ENCODE data around the gene PTX4. TPM values are rescaled to one million over a fixed set of nuclear protein-coding genes. Genes with fewer than 3 reads are reported as not detected.
A peak's percentile ranks its signal among the peaks of the same experiment; 100 is the strongest.

Gene PTX4
- polyA plus RNA-seq, 3 donors = 0.19 TPM; not detected in 2

GRCh38 chr16:1533443-1533951 lies 44.8 kb upstream of the PTX4 start, which contains the start of gene TMEM204:
TSS of gene TMEM204 (plus strand) at chr16:1533666. CDS start at chr16:1534276, 610 bp downstream.
- H3K4me2 ChIP-seq (replicated peaks; ENCODE audit: extremely low read depth, low read length, poor library complexity, severe bottlenecking) = peak within 1 kb of the TSS; percentile 43

GRCh38 chr16:1532771-1533170 lies 44.0 kb upstream of the PTX4 start:
- Mint-ChIP-seq H3K36me3 (peaks cover 7 to 12% of the 10 kb centered on the region in 2 donors), H3K27ac (no peak overlapping the region), H3K4me3 (peak overlapping the region in 1 of 2 donors; percentile 39), H3K27me3 (ENCODE audit: low read depth in 3 of 3) (peaks cover 38 to 51% (median 39%) of the 10 kb centered on the region in 3 donors), H3K9me3 (peaks cover 0 to 10% (median 0%) of the 10 kb centered on the region in 7 donors), H3K4me1 (peaks cover 12% of the 10 kb centered on the region)
- H4K20me1 ChIP-seq (ENCODE audit: insufficient read depth, low read length) = no peaks in the 10 kb centered on the region
- intact Hi-C loops (cut with micrococcal nuclease) = no loop called here
- H3K27ac ChIP-seq (ENCODE audit: low read depth in 1 of 2, low read length in 2 of 2) = no peak overlapping the region
- no peak overlapping the region for H3K4me3 ChIP-seq (replicated peaks in 1 of 3; ENCODE audit: low read depth in 2 of 3, low read length in 3 of 3)
- TF ChIP-seq CTCF (IDR thresholded peaks at IDR 0.05) = no peak
- peak overlapping the region; percentile 27 for H3K9ac ChIP-seq (ENCODE audit: insufficient read depth, low read length, poor library complexity, severe bottlenecking)
- H3K4me2 ChIP-seq (replicated peaks; ENCODE audit: extremely low read depth, low read length, poor library complexity, severe bottlenecking) = no peak overlapping the region
- peaks cover 0 to 43% of the 10 kb centered on the region in 2 donors for H3K27me3 ChIP-seq (ENCODE audit: control insufficient read depth in 2 of 2, insufficient read depth in 2 of 2, low read length in 2 of 2)
- WGBS (ENCODE audit: insufficient coverage) = 95% methylated on average over 7 of the region's 10 CpGs
- peaks cover 15 to 16% of the 10 kb centered on the region in 2 donors for H3K4me1 ChIP-seq (ENCODE audit: control insufficient read depth in 1 of 2, insufficient read depth in 2 of 2, low read length in 2 of 2)
- H3K9me3 ChIP-seq (replicated peaks in 1 of 2; ENCODE audit: control insufficient read depth in 1 of 2, insufficient read depth in 1 of 2, low read length in 2 of 2) = no peaks in the 10 kb centered on the region
- no peak overlapping the region for H2AFZ ChIP-seq (ENCODE audit: insufficient read depth, low read depth, low read length, poor library complexity, severe bottlenecking)
- no peaks in the 10 kb centered on the region for H3K79me2 ChIP-seq (ENCODE audit: insufficient read depth, low read length)
- no peak for DNase-seq
- no peaks in the 10 kb centered on the region for H3K36me3 ChIP-seq (replicated peaks in 1 of 2; ENCODE audit: control insufficient read depth in 1 of 2, insufficient read depth in 2 of 2, low read length in 2 of 2)

More at GRCh38 chr16:1533443-1533951, 44.8 kb upstream of the PTX4 start, which contains the start of gene TMEM204:
- intact Hi-C loops (cut with micrococcal nuclease) = no loop called here
- Histone ChIP-seq H2AFZ (ENCODE audit: insufficient read depth, low read depth, low read length, poor library complexity, severe bottlenecking) (peak within 1 kb of the TSS; percentile 56), H3K4me3 (replicated peaks in 1 of 3; ENCODE audit: low read depth in 2 of 3, low read length in 3 of 3) (peak within 1 kb of the TSS in 2 of 3 experiments; percentile 39 to 46), H3K27me3 (ENCODE audit: control insufficient read depth in 2 of 2, insufficient read depth in 2 of 2, low read length in 2 of 2) (peaks cover 0 to 43% of the 10 kb centered on the region in 2 donors), H3K4me1 (ENCODE audit: control insufficient read depth in 1 of 2, insufficient read depth in 2 of 2, low read length in 2 of 2) (peaks cover 15 to 16% of the 10 kb centered on the region in 2 donors), H3K36me3 (replicated peaks in 1 of 2; ENCODE audit: control insufficient read depth in 1 of 2, insufficient read depth in 2 of 2, low read length in 2 of 2) (no peaks in the 10 kb centered on the region), H3K79me2 (ENCODE audit: insufficient read depth, low read length) (no peaks in the 10 kb centered on the region), H4K20me1 (ENCODE audit: insufficient read depth, low read length) (no peaks in the 10 kb centered on the region), H3K9ac (ENCODE audit: insufficient read depth, low read length, poor library complexity, severe bottlenecking) (peak within 1 kb of the TSS; percentile 27), H3K27ac (ENCODE audit: low read depth in 1 of 2, low read length in 2 of 2) (no peak within 1 kb of the TSS), H3K9me3 (replicated peaks in 1 of 2; ENCODE audit: control insufficient read depth in 1 of 2, insufficient read depth in 1 of 2, low read length in 2 of 2) (no peaks in the 10 kb centered on the region)
- Mint-ChIP-seq H3K4me1 (peaks cover 15% of the 10 kb centered on the region), H3K4me3 (peak within 1 kb of the TSS; percentile 52 to 78), H3K27me3 (ENCODE audit: low read depth in 3 of 3) (peaks cover 37 to 52% (median 41%) of the 10 kb centered on the region in 3 donors), H3K27ac (peak within 1 kb of the TSS in 1 of 7 donors; percentile 30), H3K9me3 (peaks cover 0 to 10% (median 0%) of the 10 kb centered on the region in 7 donors), H3K36me3 (peaks cover 7 to 15% of the 10 kb centered on the region in 2 donors)
- WGBS (ENCODE audit: insufficient coverage) = 2% methylated on average over 25 of the region's 27 CpGs
- no peak for TF ChIP-seq CTCF (IDR thresholded peaks at IDR 0.05)
- DNase-seq = peak in 1 of 3 donors; percentile 7

Measured in CD14-positive monocyte (primary cell).